HEK293T (cell line): ENCODE measurements around the gene SETD3.

Experiments used
- CTCF ChIA-PET: fragments of 350-600 bp; formaldehyde crosslinking; extraction: SDS; loops from one replicate; lab custom pipeline; 2021; ENCODE audit warnings: antibody characterized with exemption, inconsistent platforms; lab: Yijun Ruan, JAX
- POLR2A ChIA-PET: fragments of 350-600 bp; formaldehyde crosslinking; extraction: SDS; loops from one replicate; lab custom pipeline; 2020; ENCODE audit warnings: antibody characterized with exemption, inconsistent platforms; lab: Yijun Ruan, JAX
- DNase-seq: peaks from one replicate; pipeline ENCODE4 v3.0.0; 2012; ENCODE audit warnings: mixed read lengths; ENCODE audit errors: extremely low spot score
- ARNT ChIP-seq: fragments of 450-650 bp; IDR thresholded peaks from 2 replicates; pipeline ENCODE4 v1.6.1; 2017; ENCODE audit warnings: mild to moderate bottlenecking
- BHLHE40 ChIP-seq: fragments of 450-650 bp; IDR thresholded peaks from 2 replicates; pipeline ENCODE4 v1.6.1; 2016; ENCODE audit warnings: mild to moderate bottlenecking, moderate library complexity, borderline replicate concordance
- CTBP1 ChIP-seq: fragments of 450-650 bp; IDR thresholded peaks from 2 replicates; pipeline ENCODE4 v1.6.1; 2016; ENCODE audit warnings: borderline replicate concordance
- ELF4 ChIP-seq: fragments of 450-650 bp; IDR thresholded peaks from 2 replicates; pipeline ENCODE4 v1.6.1; 2017; ENCODE audit warnings: antibody characterized with exemption
- FOXA1 ChIP-seq: fragments of 450-650 bp; IDR thresholded peaks from 2 replicates; pipeline ENCODE4 v1.6.1; 2016; ENCODE audit warnings: mild to moderate bottlenecking
- FOXK2 ChIP-seq: fragments of 450-650 bp; IDR thresholded peaks from 2 replicates; pipeline ENCODE4 v1.6.1; 2016; ENCODE audit warnings: mild to moderate bottlenecking
- FOXM1 ChIP-seq: fragments of 450-650 bp; IDR thresholded peaks from 2 replicates; pipeline ENCODE4 v1.6.1; 2017; ENCODE audit warnings: mild to moderate bottlenecking, borderline replicate concordance
- HDGF ChIP-seq: fragments of 450-650 bp; IDR thresholded peaks from 2 replicates; pipeline ENCODE4 v1.6.1; 2017; ENCODE audit warnings: antibody characterized with exemption, borderline replicate concordance
- L3MBTL2 ChIP-seq: fragments of 450-650 bp; conservative IDR thresholded peaks from 2 replicates; pipeline ENCODE4 v1.6.1; 2016; ENCODE audit warnings: mild to moderate bottlenecking
- LEF1 ChIP-seq: fragments of 450-650 bp; IDR thresholded peaks from 2 replicates; pipeline ENCODE4 v1.6.1; 2017; ENCODE audit warnings: mild to moderate bottlenecking, borderline replicate concordance
- NFRKB ChIP-seq: fragments of 450-650 bp; IDR thresholded peaks from 2 replicates; pipeline ENCODE4 v1.6.1; 2016; ENCODE audit warnings: mild to moderate bottlenecking, moderate library complexity
- PKNOX1 ChIP-seq: fragments of 450-650 bp; IDR thresholded peaks from 2 replicates; pipeline ENCODE4 v1.6.1; 2016
- SP1 ChIP-seq: fragments of 450-650 bp; IDR thresholded peaks from 2 replicates; pipeline ENCODE4 v1.6.1; 2017
- SUZ12 ChIP-seq: fragments of 450-650 bp; IDR thresholded peaks from 2 replicates; pipeline ENCODE4 v1.6.1; 2016; ENCODE audit warnings: mild to moderate bottlenecking
- TARDBP ChIP-seq: fragments of 450-650 bp; IDR thresholded peaks from 2 replicates; pipeline ENCODE4 v1.6.1; 2016
- ZNF384 ChIP-seq: fragments of 450-650 bp; IDR thresholded peaks from 2 replicates; pipeline ENCODE4 v1.6.1; 2016

SETD3 gene

GRCh38 chr14:99436247-99437180 lies 44.1 kb downstream of the SETD3 start:
- TF ChIP-seq ZNF384, result no peak
- TF ChIP-seq BHLHE40, result no peak
- TF ChIP-seq TARDBP, result no peak
- no peak for TF ChIP-seq PKNOX1
- ChIA-PET POLR2A (interaction anchor here (0.6 to 1.8 kb wide), 1 partner anchor 44 kb away, joined by 3 to 6 read pairs; the partner anchor contains the start of genes CCNK and SETD3), CTCF (interaction anchor here (0.9 kb wide), 1 partner anchor 21 kb away, joined by 3 read pairs; no protein-coding TSS in a partner anchor)
- DNase-seq, result no peak

- no peak for DNase-seq
- no peak for TF ChIP-seq FOXA1
- no peak for TF ChIP-seq FOXM1
- TF ChIP-seq ZNF384, result no peak
- TF ChIP-seq CTBP1, result no peak
- TF ChIP-seq TARDBP, result no peak
- POLR2A ChIA-PET, result interaction anchor here (1.8 kb wide), 1 partner anchor 46 kb away, joined by 6 read pairs; the partner anchor contains the start of genes CCNK and SETD3
These were observed 45.3 kb downstream of the SETD3 start for GRCh38 chr14:99435327-99435726.

DNA sequence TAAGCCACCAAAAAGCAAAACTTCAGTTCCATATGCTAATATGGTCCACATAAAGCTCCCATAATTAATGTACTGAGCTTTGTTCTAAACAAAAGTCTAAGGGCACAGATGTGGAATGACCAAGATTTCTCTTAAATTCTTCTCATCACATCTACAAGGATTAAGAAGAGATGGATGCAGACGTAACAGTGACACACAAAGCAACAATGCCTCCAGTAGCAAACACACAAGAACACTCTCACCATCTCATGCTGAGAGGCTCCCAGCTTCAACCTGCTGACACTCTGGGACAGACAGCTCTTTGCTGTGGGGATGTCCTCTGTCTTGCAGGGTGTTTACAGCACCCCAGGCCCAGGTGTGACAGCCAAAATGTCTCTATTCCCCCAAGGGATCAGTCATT lies 48.2 kb downstream of the SETD3 start:
- ChIA-PET CTCF (no interaction called here), POLR2A (no interaction called here)
- DNase-seq, result no peak
- no peak for TF ChIP-seq FOXK2
- no peak for TF ChIP-seq FOXM1
- TF ChIP-seq HDGF, result no peak
- no peak for TF ChIP-seq CTBP1
- TF ChIP-seq BHLHE40, result no peak

More at GRCh38 chr14:99435327-99435726, 45.3 kb downstream of the SETD3 start:
- CTCF ChIA-PET, result interaction anchor here (1.6 kb wide), 1 partner anchor 10 kb away, joined by 5 read pairs; no protein-coding TSS in a partner anchor

DNA sequence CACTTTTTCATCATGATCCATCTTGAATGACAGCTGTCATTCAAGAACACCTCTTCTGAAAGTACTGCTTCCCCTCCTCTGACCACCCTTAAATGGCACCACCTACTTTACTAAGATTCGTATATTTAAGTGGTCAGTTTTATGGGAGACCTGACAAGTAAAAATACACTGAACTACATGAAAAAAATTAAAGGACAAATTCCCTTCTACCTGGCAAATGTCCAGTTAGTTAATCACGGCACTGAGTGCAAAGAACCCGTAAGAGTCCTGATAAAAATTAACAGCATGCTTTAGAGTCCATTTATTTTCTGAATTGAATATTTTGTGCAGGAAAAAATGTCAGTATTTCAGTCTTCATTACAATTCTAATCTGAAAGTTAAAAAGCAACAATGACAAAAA lies 48.7 kb downstream of the SETD3 start:
- ChIA-PET CTCF (no interaction called here), POLR2A (no interaction called here)
- TF ChIP-seq NFRKB (no peak), PKNOX1 (peak; percentile 79)
- DNase-seq, result no peak

- DNase-seq, result peak; percentile 52
- TF ChIP-seq NFRKB (no peak), TARDBP (no peak), FOXM1 (no peak), SP1 (no peak)
- POLR2A ChIA-PET, result no interaction called here
- CTCF ChIA-PET, result interaction anchor here (1.2 kb wide), 1 partner anchor 41 kb away, joined by 3 read pairs; no protein-coding TSS in a partner anchor
These were observed 50.2 kb downstream of the SETD3 start for GRCh38 chr14:99430491-99430890.

DNA sequence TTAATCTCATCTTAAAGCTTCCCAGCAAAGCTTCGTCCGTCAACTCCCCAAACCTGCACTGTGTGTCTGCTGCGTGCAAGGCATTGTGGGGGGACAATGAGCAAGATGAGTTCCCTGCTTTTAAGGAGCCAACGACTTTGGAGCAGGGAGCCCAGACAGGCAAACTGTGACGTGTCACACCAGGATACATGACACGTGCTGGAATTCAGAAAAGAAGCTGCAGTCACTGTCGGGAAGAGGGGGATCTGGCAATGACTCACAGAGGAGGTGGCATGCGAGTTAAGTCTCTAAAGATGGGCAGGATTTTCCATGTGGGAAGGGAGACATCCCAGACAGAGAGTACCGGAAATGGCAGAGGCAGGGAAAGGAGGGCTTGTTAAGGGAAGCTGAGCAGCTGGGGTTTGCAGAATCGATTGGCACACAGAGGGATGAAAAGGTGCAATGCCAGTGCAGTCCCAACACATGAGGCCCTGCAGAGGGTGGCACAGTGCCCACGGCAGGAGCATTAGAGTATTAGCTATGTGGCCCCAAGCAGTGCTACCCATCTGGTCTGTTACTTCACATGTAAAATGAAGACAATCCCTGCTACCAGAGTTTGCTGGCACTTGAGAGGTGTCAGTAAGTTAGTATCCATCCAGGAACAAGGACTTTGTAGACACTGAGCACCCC lies 52.9 kb downstream of the SETD3 start:
- no peak for DNase-seq
- TF ChIP-seq TARDBP (no peak), SUZ12 (no peak), CTBP1 (no peak), FOXK2 (no peak), ZNF384 (no peak), LEF1 (no peak), FOXA1 (no peak)
- ChIA-PET CTCF (interaction anchor here (0.6 to 2.2 kb wide), 3 partner anchors 12 to 35 kb away, joined by 3 to 7 read pairs (median 5); no protein-coding TSS in a partner anchor), POLR2A (no interaction called here)

GRCh38 chr14:99426813-99427346 lies 53.8 kb downstream of the SETD3 start:
- CTCF ChIA-PET, result interaction anchor here (0.6 to 2.2 kb wide), 4 partner anchors 11 to 34 kb away, joined by 3 to 7 read pairs (median 4); no protein-coding TSS in a partner anchor

More at GRCh38 chr14:99426813-99427346, 53.8 kb downstream of the SETD3 start:
- POLR2A ChIA-PET, result no interaction called here
- TF ChIP-seq FOXA1, result no peak
- TF ChIP-seq LEF1, result no peak
- no peak for TF ChIP-seq CTBP1
- TF ChIP-seq ZNF384, result no peak
- no peak for TF ChIP-seq NFRKB
- no peak for TF ChIP-seq FOXM1
- TF ChIP-seq TARDBP, result no peak
- TF ChIP-seq FOXK2, result no peak
- TF ChIP-seq SUZ12, result no peak
- TF ChIP-seq L3MBTL2, result no peak
- TF ChIP-seq ELF4, result no peak
- no peak for TF ChIP-seq ARNT
- TF ChIP-seq HDGF, result no peak
- TF ChIP-seq PKNOX1, result no peak
- no peak for DNase-seq
